ENCODE measurements around the gene TGIF1. TPM values are rescaled to one million over a fixed set of nuclear protein-coding genes. Genes with fewer than 3 reads are reported as not detected.

TGIF1 gene
- total and polyA plus RNA-seq, 2 donors (not counting 1 experiment from before 2014, with no cell fraction given): 30.4 to 140 TPM

DNA sequence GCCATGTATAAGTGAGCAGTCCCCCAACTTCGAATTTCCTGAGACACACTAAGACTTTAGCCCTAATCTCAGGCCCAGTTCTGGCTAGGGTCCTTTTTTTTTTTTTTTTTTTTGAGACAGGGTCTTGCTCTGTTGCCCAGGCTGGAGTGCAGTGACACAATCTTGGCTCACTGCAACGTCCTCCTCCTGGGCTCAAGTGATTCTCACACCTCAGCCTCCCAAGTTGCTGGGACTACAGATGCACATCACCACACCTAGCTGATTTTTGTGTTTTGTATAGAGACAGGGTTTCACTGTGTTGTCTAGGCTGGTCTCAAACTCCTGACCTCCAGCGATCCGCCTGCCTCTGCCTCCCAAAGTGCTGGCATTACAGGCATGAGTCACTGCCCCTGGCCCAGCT is 23.9 kb upstream of the TGIF1 start:
- H3K9ac ChIP-seq (ENCODE audit: low read length): no peak overlapping the region
- 75% methylated on average over 1 of the region's 4 CpGs for WGBS (ENCODE audit: insufficient coverage)
- ChIA-PET CTCF (no interaction called here), POLR2A (no interaction called here)
- H3K27ac ChIP-seq (ENCODE audit: low read length in 2 of 2): no peak overlapping the region
- H3K27ac Mint-ChIP-seq: no peak overlapping the region
- H3K4me2 ChIP-seq (replicated peaks; ENCODE audit: low read depth, low read length, poor library complexity, severe bottlenecking): no peak overlapping the region
- ATAC-seq (ENCODE audit: low read depth) (no peak), DNase-seq (no peak)
- no peak overlapping the region for H3K4me3 Mint-ChIP-seq
- no peaks in the 10 kb centered on the region for H4K20me1 ChIP-seq (ENCODE audit: control insufficient read depth, insufficient read depth, low read length, poor library complexity, severe bottlenecking)
- no peaks in the 10 kb centered on the region for H3K27me3 ChIP-seq (replicated peaks in 1 of 4; ENCODE audit: control extremely low read depth in 1 of 4, control insufficient read depth in 3 of 4, insufficient read depth in 4 of 4, low read length in 3 of 4)
- peaks cover 4% of the 10 kb centered on the region for H3K4me1 Mint-ChIP-seq
- H3K9me3 ChIP-seq (ENCODE audit: control extremely low read depth in 1 of 3, control insufficient read depth in 2 of 3, insufficient read depth in 1 of 3, low read length in 2 of 3): no peaks in the 10 kb centered on the region
- no peaks in the 10 kb centered on the region for H3K9me3 Mint-ChIP-seq (ENCODE audit: insufficient read depth)
- TF ChIP-seq, protein P1, sequence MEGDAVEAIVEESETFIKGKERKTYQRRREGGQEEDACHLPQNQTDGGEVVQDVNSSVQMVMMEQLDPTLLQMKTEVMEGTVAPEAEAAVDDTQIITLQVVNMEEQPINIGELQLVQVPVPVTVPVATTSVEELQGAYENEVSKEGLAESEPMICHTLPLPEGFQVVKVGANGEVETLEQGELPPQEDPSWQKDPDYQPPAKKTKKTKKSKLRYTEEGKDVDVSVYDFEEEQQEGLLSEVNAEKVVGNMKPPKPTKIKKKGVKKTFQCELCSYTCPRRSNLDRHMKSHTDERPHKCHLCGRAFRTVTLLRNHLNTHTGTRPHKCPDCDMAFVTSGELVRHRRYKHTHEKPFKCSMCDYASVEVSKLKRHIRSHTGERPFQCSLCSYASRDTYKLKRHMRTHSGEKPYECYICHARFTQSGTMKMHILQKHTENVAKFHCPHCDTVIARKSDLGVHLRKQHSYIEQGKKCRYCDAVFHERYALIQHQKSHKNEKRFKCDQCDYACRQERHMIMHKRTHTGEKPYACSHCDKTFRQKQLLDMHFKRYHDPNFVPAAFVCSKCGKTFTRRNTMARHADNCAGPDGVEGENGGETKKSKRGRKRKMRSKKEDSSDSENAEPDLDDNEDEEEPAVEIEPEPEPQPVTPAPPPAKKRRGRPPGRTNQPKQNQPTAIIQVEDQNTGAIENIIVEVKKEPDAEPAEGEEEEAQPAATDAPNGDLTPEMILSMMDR (IDR thresholded peaks at IDR 0.05): no peak
- no peak for TF ChIP-seq EZH2 (IDR thresholded peaks at IDR 0.05; ENCODE audit: borderline replicate concordance, insufficient read depth, low read depth, low read length, poor library complexity, severe bottlenecking)
- H3K36me3 ChIP-seq (replicated peaks in 1 of 2; ENCODE audit: control extremely low read depth in 1 of 2, control insufficient read depth in 1 of 2, extremely low read depth in 1 of 2, insufficient read depth in 2 of 2, low read length in 1 of 2): no peaks in the 10 kb centered on the region
- no peaks in the 10 kb centered on the region for H3K27me3 Mint-ChIP-seq
- H3K4me3 ChIP-seq (ENCODE audit: control extremely low read depth in 1 of 5, extremely low read depth in 1 of 5, insufficient read depth in 1 of 5, low read depth in 2 of 5, low read length in 4 of 5): no peak overlapping the region
- no peaks in the 10 kb centered on the region for H3K79me2 ChIP-seq (ENCODE audit: control insufficient read depth, insufficient read depth, low read length)
- intact Hi-C loops (cut with micrococcal nuclease): no loop called here
- H3K4me1 ChIP-seq (ENCODE audit: control insufficient read depth in 2 of 2, insufficient read depth in 2 of 2, low read length in 2 of 2): peaks cover 0 to 3% of the 10 kb centered on the region in 2 donors
- H2AFZ ChIP-seq (ENCODE audit: insufficient read depth, low read depth, low read length, poor library complexity, severe bottlenecking): no peak overlapping the region

DNA sequence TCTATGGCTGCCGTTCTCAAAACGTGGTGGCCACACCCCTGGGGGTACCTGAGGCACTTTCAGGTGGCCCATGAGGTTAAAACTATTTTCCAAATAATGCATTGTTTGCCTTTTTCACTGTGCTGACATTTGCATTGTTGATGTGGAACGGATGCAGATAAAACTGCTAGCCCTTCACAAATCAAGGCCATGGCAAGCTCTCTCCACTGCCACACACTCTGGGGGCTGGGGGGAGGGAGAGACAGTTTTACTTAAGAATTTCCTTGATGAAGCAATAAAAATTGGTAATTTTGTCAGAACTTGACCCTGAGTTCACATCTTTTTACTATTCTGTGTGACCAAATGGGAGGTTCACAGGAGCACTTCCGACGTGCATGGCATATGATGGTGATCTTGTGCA is 22.0 kb upstream of the TGIF1 start:
- peaks cover 4% of the 10 kb centered on the region for H3K4me1 Mint-ChIP-seq
- DNase-seq (no peak), ATAC-seq (ENCODE audit: low read depth) (no peak)
- H4K20me1 ChIP-seq (ENCODE audit: control insufficient read depth, insufficient read depth, low read length, poor library complexity, severe bottlenecking): no peaks in the 10 kb centered on the region
- 92% methylated on average over 2 of the region's 5 CpGs for whole genome bisulfite sequencing (ENCODE audit: insufficient coverage)
- peaks cover 0 to 3% of the 10 kb centered on the region in 2 donors for H3K4me1 ChIP-seq (ENCODE audit: control insufficient read depth in 2 of 2, insufficient read depth in 2 of 2, low read length in 2 of 2)
- H3K27me3 Mint-ChIP-seq: no peaks in the 10 kb centered on the region
- H3K9ac ChIP-seq (ENCODE audit: low read length): no peak overlapping the region
- POLR2A ChIA-PET: no interaction called here
- no peaks in the 10 kb centered on the region for H3K9me3 Mint-ChIP-seq (ENCODE audit: insufficient read depth)
- no peaks in the 10 kb centered on the region for H3K27me3 ChIP-seq (replicated peaks in 1 of 4; ENCODE audit: control extremely low read depth in 1 of 4, control insufficient read depth in 3 of 4, insufficient read depth in 4 of 4, low read length in 3 of 4)
- intact Hi-C loops (cut with micrococcal nuclease): no loop called here
- H3K4me3 ChIP-seq (ENCODE audit: control extremely low read depth in 1 of 5, extremely low read depth in 1 of 5, insufficient read depth in 1 of 5, low read depth in 2 of 5, low read length in 4 of 5): no peak overlapping the region
- no peak overlapping the region for H3K27ac Mint-ChIP-seq
- no peak overlapping the region for H2AFZ ChIP-seq (ENCODE audit: insufficient read depth, low read depth, low read length, poor library complexity, severe bottlenecking)
- no peak overlapping the region for H3K4me2 ChIP-seq (replicated peaks; ENCODE audit: low read depth, low read length, poor library complexity, severe bottlenecking)
- H3K4me3 Mint-ChIP-seq: no peak overlapping the region
- CTCF ChIA-PET: interaction anchor here (0.9 to 1.5 kb wide), 2 partner anchors 10 to 239 kb away, joined by 3 read pairs; no protein-coding TSS in a partner anchor
- no peaks in the 10 kb centered on the region for H3K9me3 ChIP-seq (ENCODE audit: control extremely low read depth in 1 of 3, control insufficient read depth in 2 of 3, insufficient read depth in 1 of 3, low read length in 2 of 3)
- no peak for TF ChIP-seq EZH2 (IDR thresholded peaks at IDR 0.05; ENCODE audit: borderline replicate concordance, insufficient read depth, low read depth, low read length, poor library complexity, severe bottlenecking)
- TF ChIP-seq, protein P1 (IDR thresholded peaks at IDR 0.05): no peak
- no peaks in the 10 kb centered on the region for H3K36me3 ChIP-seq (replicated peaks in 1 of 2; ENCODE audit: control extremely low read depth in 1 of 2, control insufficient read depth in 1 of 2, extremely low read depth in 1 of 2, insufficient read depth in 2 of 2, low read length in 1 of 2)
- no peaks in the 10 kb centered on the region for H3K79me2 ChIP-seq (ENCODE audit: control insufficient read depth, insufficient read depth, low read length)
- no peak overlapping the region for H3K27ac ChIP-seq (ENCODE audit: low read length in 2 of 2)
